ENCODE results near the gene KCNMB2.

KCNMB2 gene

GRCh38 chr3:178646186-178646862 is 110.1 kb downstream of the KCNMB2 start:
- DNase-seq (ENCODE audit: low read depth in 2 of 2) = no peak

- DNase-seq (ENCODE audit: low read depth in 2 of 2) = no peak
Observed at GRCh38 chr3:178655488-178655887, 119.3 kb downstream of the KCNMB2 start.

GRCh38 chr3:178658694-178659325 is 122.6 kb downstream of the KCNMB2 start:
- no peak for DNase-seq (ENCODE audit: low read depth in 2 of 2)

GRCh38 chr3:178663201-178663934 is 127.1 kb downstream of the KCNMB2 start:
- DNase-seq (ENCODE audit: low read depth in 2 of 2) = no peak

GRCh38 chr3:178665747-178666146 is 129.5 kb downstream of the KCNMB2 start:
- DNase-seq (ENCODE audit: low read depth in 2 of 2) = no peak

GRCh38 chr3:178669022-178669601 is 132.9 kb downstream of the KCNMB2 start:
- no peak for DNase-seq (ENCODE audit: low read depth in 2 of 2)

GRCh38 chr3:178669758-178670157 is 133.5 kb downstream of the KCNMB2 start:
- DNase-seq (ENCODE audit: low read depth in 2 of 2) = no peak

- DNase-seq (ENCODE audit: low read depth in 2 of 2) = no peak
Observed at GRCh38 chr3:178671377-178671776, 135.1 kb downstream of the KCNMB2 start.

GRCh38 chr3:178671791-178672190 is 135.6 kb downstream of the KCNMB2 start:
- DNase-seq (ENCODE audit: low read depth in 2 of 2) = no peak

GRCh38 chr3:178672275-178672674 is 136.0 kb downstream of the KCNMB2 start:
- DNase-seq (ENCODE audit: low read depth in 2 of 2) = no peak

GRCh38 chr3:178673529-178673928 is 137.3 kb downstream of the KCNMB2 start:
- DNase-seq (ENCODE audit: low read depth in 2 of 2) = no peak

GRCh38 chr3:178676077-178676476 is 139.8 kb downstream of the KCNMB2 start:
- DNase-seq (ENCODE audit: low read depth in 2 of 2) = no peak

- no peak for DNase-seq (ENCODE audit: low read depth in 2 of 2)
Observed at GRCh38 chr3:178676942-178677790, 140.9 kb downstream of the KCNMB2 start.

- no peak for DNase-seq (ENCODE audit: low read depth in 2 of 2)
Observed at GRCh38 chr3:178677961-178678360, 141.7 kb downstream of the KCNMB2 start.

- DNase-seq (ENCODE audit: low read depth in 2 of 2) = no peak
Observed at GRCh38 chr3:178680037-178680436, 143.8 kb downstream of the KCNMB2 start.

GRCh38 chr3:178680489-178680888 is 144.3 kb downstream of the KCNMB2 start:
- DNase-seq (ENCODE audit: low read depth in 2 of 2) = no peak

GRCh38 chr3:178684881-178685590 is 148.8 kb downstream of the KCNMB2 start:
- no peak for DNase-seq (ENCODE audit: low read depth in 2 of 2)

GRCh38 chr3:178685591-178685906 is 149.3 kb downstream of the KCNMB2 start:
- DNase-seq (ENCODE audit: low read depth in 2 of 2) = no peak

- DNase-seq (ENCODE audit: low read depth in 2 of 2) = no peak
Observed at GRCh38 chr3:178686826-178687225, 150.6 kb downstream of the KCNMB2 start.

GRCh38 chr3:178690571-178690970 is 154.3 kb downstream of the KCNMB2 start:
- no peak for DNase-seq (ENCODE audit: low read depth in 2 of 2)

- DNase-seq (ENCODE audit: low read depth in 2 of 2) = no peak
Observed at GRCh38 chr3:178699364-178699763, 163.1 kb downstream of the KCNMB2 start.

All from activated CD8-positive, alpha-beta memory T cell treated with anti-CD3 and anti-CD28 coated beads for 4 hours (primary cell).